Activated naive CD4-positive, alpha-beta T cell treated with anti-CD3 and anti-CD28 coated beads for 36 hours (primary cell): ENCODE measurements around the gene HES5. TPM values are rescaled to one million over a fixed set of nuclear protein-coding genes. Genes with fewer than 3 reads are reported as not detected.

ENCODE experiments used
- CTCF ChIA-PET: fragments of 350-600 bp; sonication (Branson Sonifier 250); formaldehyde crosslinking; loops from one replicate; lab custom pipeline; 2021; ENCODE audit warnings: antibody characterized with exemption; lab: Charles Lee
- DNase-seq: peaks from one replicate; pipeline ENCODE4 v3.0.0-alpha.2; 2020
- H3K27ac Mint-ChIP-seq: one replicate; pipeline ENCODE4 v1.8.0; 2021; ENCODE audit warnings: mild to moderate bottlenecking, mixed read lengths
- H3K27me3 Mint-ChIP-seq: one replicate; pipeline ENCODE4 v1.8.0; 2021; ENCODE audit warnings: low read depth, mixed read lengths
- H3K36me3 Mint-ChIP-seq: one replicate; pipeline ENCODE4 v1.8.0; 2021; ENCODE audit warnings: low read depth, mixed read lengths
- H3K4me1 Mint-ChIP-seq: one replicate; pipeline ENCODE4 v1.8.0; 2021; ENCODE audit warnings: low read depth, mixed read lengths
- H3K4me3 Mint-ChIP-seq: one replicate; pipeline ENCODE4 v1.8.0; 2021; ENCODE audit warnings: mild to moderate bottlenecking, moderate library complexity, mixed read lengths
- H3K9me3 Mint-ChIP-seq: one replicate; pipeline ENCODE4 v1.8.0; 2021; ENCODE audit warnings: mixed read lengths
- intact Hi-C: fragments of 100-400 bp; cut with micrococcal nuclease; formaldehyde crosslinking; loops from one replicate; pipeline ENCODE4 v1.15.1; 2023
- total RNA-seq, 2 experiments: library from RNA; stranded (reverse); gene quantifications; one replicate each; pipeline ENCODE4 v1.2.3, GENCODE V29; 2021

The HES5 gene
- total RNA-seq, 2 experiments from 2014 or later: not detected

DNA sequence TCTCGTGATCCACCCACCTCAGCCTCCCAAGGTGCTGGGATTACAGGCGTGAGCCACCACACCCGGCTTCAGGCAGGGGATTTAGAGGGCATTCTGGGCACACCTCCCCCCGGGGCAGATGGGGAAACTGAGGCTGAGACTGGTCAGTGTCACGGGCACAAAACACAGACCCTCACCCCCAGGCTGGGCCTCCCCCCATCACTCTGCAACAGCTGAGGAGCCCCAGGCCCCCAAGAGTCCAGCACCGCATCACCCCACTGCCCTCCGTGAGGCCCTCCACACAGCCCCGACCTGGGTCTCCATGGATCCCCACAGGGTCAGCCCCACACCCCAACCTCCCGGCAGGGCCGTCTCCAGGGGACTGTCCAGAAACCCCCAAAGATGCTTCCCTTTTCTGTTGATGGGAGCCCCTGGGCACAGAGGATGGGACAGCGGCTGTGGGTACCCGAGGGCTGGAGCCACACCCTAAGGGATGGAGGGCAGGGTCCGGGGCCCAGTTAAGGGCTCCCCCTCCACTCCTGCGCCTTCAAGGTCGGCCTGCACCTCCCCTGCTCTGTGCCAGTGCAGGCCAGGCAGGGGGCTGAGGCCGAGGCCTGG, 37.1 kb upstream of the HES5 start:
- Mint-ChIP-seq H3K27ac (no peak overlapping the region), H3K4me3 (no peak overlapping the region), H3K36me3 (peaks cover 1% of the 10 kb centered on the region), H3K27me3 (no peaks in the 10 kb centered on the region), H3K4me1 (no peaks in the 10 kb centered on the region), H3K9me3 (no peaks in the 10 kb centered on the region)
- intact Hi-C loops: no loop called here
- CTCF ChIA-PET: no interaction called here
- no peak for DNase-seq

- H3K4me3 Mint-ChIP-seq: no peak overlapping the region
- H3K36me3 Mint-ChIP-seq: peaks cover 1% of the 10 kb centered on the region
- no peaks in the 10 kb centered on the region for H3K9me3 Mint-ChIP-seq
- no peaks in the 10 kb centered on the region for H3K4me1 Mint-ChIP-seq
- DNase-seq: no peak
- CTCF ChIA-PET: no interaction called here
- H3K27me3 Mint-ChIP-seq: no peaks in the 10 kb centered on the region
- no peak overlapping the region for H3K27ac Mint-ChIP-seq
- intact Hi-C loops: no loop called here
These were observed 36.3 kb upstream of the HES5 start for GRCh38 chr1:2566101-2567045.

GRCh38 chr1:2564815-2565374, 34.8 kb upstream of the HES5 start:
- CTCF ChIA-PET: interaction anchor here (1.3 kb wide), 1 partner anchor 9 kb away, joined by 3 read pairs; the partner anchor contains the start of gene TNFRSF14
- Mint-ChIP-seq H3K27me3 (no peaks in the 10 kb centered on the region), H3K36me3 (peaks cover 1% of the 10 kb centered on the region), H3K27ac (no peak overlapping the region), H3K4me3 (no peak overlapping the region), H3K9me3 (no peaks in the 10 kb centered on the region), H3K4me1 (no peaks in the 10 kb centered on the region)
- intact Hi-C loops: no loop called here
- no peak for DNase-seq

DNA sequence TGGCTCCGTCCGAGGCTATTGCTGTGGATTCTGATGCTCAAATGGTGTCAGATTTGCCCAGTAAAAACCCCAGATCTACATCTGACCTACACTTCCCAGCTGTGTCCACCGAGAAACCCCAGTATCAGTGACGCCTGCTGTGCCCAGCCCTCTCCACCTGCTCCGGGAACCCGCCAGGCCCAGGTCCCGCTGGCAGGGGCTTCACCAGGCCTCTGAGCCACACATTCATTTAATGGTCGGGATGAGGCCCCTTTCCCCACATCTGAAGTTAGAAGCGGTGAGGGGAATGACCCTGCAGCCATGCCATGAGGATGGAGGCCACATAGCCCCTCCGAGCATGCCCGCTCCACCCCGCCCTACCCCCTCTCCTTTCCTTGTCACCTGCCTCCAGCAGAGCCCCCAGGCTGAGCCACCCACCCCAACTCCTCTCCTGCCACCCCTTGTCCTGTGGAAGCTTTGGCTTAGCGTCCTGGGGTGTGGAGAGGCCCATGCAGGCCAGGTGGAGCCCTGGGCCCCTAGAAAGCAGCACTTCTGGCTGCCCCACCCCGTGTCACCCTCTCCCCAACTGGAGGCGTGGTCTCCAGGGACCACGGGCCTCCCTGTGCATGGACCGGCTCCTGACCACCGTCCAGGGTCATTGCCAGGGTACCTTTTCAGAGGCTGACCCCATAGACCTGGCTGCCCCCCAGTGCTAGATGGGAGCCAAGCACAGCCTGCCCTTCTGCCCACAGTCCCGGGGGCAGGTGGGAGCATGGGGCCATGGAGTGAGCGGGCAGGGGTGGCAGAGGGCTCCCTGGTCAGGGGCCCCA, 34.1 kb upstream of the HES5 start:
- intact Hi-C loops: no loop called here
- CTCF ChIA-PET: interaction anchor here (1.3 kb wide), 1 partner anchor 8 kb away, joined by 3 read pairs; the partner anchor contains the start of gene TNFRSF14
- no peak overlapping the region for H3K27ac Mint-ChIP-seq

DNA sequence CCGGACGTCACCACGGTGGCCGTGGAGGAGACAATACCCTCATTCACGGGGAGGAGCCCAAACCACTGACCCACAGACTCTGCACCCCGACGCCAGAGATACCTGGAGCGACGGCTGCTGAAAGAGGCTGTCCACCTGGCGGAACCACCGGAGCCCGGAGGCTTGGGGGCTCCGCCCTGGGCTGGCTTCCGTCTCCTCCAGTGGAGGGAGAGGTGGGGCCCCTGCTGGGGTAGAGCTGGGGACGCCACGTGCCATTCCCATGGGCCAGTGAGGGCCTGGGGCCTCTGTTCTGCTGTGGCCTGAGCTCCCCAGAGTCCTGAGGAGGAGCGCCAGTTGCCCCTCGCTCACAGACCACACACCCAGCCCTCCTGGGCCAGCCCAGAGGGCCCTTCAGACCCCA, 33.1 kb upstream of the HES5 start:
- no peak overlapping the region for H3K27ac Mint-ChIP-seq
- H3K9me3 Mint-ChIP-seq: no peaks in the 10 kb centered on the region
- peaks cover 4% of the 10 kb centered on the region for H3K36me3 Mint-ChIP-seq
- DNase-seq: no peak
- H3K4me1 Mint-ChIP-seq: peaks cover 6% of the 10 kb centered on the region
- intact Hi-C loops: no loop called here
- no peaks in the 10 kb centered on the region for H3K27me3 Mint-ChIP-seq
- CTCF ChIA-PET: interaction anchor here (1.4 kb wide), 1 partner anchor 22 kb away, joined by 3 read pairs; no protein-coding TSS in a partner anchor
- H3K4me3 Mint-ChIP-seq: no peak overlapping the region

More for the DNA sequence above, 34.1 kb upstream of the HES5 start:
- Mint-ChIP-seq H3K27me3 (no peaks in the 10 kb centered on the region), H3K9me3 (no peaks in the 10 kb centered on the region), H3K4me3 (no peak overlapping the region), H3K4me1 (peaks cover 3% of the 10 kb centered on the region), H3K36me3 (peaks cover 1% of the 10 kb centered on the region)
- no peak for DNase-seq

DNA sequence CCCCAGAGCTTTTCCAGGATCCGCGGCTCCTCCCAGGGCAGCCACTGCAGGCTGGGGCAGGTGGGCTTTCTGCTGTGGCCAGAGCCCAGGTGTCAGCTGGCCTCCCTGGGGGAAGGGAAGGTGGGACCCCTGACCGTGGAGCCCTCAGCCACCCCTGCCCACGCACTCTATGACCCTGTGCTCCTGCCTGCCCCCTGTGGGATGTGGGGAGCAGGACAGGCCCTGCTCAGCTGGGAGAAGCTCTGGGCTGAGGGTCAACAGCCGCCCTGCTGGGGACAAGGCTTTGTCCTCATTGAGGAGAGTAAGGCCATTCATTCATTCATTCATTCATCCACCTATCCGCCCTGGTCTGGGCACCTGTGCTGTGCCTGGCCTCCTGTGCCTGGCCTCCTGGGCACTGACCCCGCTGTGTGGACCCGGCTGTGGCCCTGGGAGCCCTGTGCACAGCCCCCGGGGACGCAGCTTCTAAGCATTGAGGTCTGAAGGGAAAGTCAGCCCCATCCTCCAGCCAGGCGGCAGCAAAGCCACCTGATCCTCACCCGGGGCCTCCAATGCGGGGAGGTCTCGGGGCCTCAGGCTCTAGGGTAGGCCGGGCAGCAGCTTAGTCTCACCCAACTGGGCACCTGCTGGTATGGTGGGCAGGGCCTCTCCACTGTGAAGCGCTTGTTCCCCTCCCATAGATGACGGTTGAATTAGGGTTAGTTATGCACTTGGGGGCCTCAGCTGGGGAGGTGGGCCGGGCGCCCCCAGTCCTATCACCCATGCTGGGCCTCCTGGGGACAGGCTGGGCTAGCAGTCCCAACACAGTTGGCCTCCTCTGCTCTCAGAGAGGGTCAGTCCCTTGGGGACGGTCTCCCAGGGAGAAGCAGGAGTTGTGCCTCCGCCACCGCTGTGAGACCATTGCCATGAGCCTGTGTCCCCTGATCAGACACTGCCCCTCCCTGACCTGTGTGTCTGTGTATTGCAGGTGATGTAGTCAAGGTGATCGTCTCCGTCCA, 32.1 kb upstream of the HES5 start:
- Mint-ChIP-seq H3K36me3 (peaks cover 4% of the 10 kb centered on the region), H3K4me3 (no peak overlapping the region), H3K27ac (no peak overlapping the region), H3K27me3 (no peaks in the 10 kb centered on the region), H3K4me1 (peaks cover 15% of the 10 kb centered on the region), H3K9me3 (no peaks in the 10 kb centered on the region)
- DNase-seq: peak; percentile 38
- CTCF ChIA-PET: interaction anchor here (0.6 to 1.7 kb wide), 10 partner anchors 9 to 149 kb away, joined by 3 to 10 read pairs (median 4); no protein-coding TSS in a partner anchor
- intact Hi-C loops: no loop called here

DNA sequence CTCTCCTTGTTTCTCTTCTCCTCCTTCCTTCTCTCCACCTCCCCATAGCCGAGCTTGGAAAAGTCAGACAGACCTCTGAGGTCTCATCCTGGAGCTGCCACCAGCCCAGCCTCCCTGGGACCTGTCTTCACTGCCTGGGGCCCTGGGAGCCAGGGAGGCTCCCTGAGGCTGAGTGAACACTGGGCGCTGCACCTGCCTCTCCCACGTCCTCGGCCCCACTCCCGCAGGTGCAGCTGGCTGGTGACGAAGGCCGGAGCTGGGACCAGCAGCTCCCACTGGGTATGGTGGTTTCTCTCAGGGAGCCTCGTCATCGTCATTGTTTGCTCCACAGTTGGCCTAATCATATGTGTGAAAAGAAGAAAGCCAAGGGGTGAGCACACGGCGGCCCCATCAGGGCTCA, 31.4 kb upstream of the HES5 start:
- Mint-ChIP-seq H3K27ac (peak overlapping the region; percentile 28), H3K4me3 (no peak overlapping the region), H3K4me1 (peaks cover 18% of the 10 kb centered on the region), H3K9me3 (no peaks in the 10 kb centered on the region), H3K27me3 (no peaks in the 10 kb centered on the region), H3K36me3 (peaks cover 8% of the 10 kb centered on the region)
- intact Hi-C loops: no loop called here
- CTCF ChIA-PET: interaction anchor here (0.6 to 1.7 kb wide), 8 partner anchors 9 to 148 kb away, joined by 3 to 10 read pairs (median 4); no protein-coding TSS in a partner anchor
- DNase-seq: no peak

DNA sequence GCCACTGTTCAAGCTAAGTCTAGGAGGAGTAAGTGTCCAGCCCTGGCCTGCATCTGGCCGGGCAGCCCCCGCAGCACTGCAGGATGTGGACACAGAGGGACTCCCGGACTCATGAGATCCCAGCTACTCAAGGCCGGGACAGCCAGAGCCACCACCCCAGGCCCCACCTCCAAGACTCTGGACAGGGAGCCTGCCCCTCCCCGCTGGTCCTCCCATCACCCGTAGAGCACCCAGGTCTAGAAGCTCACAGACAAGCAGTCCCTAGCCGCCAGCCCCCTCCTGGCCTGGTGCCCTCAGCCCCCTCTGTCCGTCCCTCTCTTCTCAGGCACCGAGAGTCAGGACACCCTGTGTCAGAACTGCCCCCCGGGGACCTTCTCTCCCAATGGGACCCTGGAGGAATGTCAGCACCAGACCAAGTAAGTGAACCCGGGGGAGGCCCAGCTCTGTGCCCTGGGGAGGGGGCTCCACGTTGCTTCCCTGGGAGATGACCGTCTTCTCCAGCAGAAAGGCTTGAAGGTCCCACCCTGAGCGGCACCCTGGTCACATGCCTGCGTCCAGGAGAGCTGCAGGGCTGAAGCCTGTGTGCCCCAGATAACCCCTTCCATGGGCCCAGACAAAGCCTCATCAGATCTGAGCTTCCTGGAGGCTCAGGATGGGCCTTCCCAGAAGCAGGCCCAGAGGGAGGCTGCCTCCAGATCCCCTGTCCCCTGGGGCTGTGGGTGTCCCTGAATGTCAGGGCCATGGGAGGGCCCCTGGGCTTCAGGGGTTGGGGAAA, 30.4 kb upstream of the HES5 start:
- no peak overlapping the region for H3K27ac Mint-ChIP-seq
- intact Hi-C loops: no loop called here

GRCh38 chr1:2559509-2560298, 29.6 kb upstream of the HES5 start:
- H3K4me3 Mint-ChIP-seq: no peak overlapping the region
- DNase-seq: no peak
- peaks cover 27% of the 10 kb centered on the region for H3K4me1 Mint-ChIP-seq
- H3K27ac Mint-ChIP-seq: no peak overlapping the region
- intact Hi-C loops: no loop called here
- H3K36me3 Mint-ChIP-seq: peaks cover 12% of the 10 kb centered on the region
- no peaks in the 10 kb centered on the region for H3K9me3 Mint-ChIP-seq
- no peaks in the 10 kb centered on the region for H3K27me3 Mint-ChIP-seq
- CTCF ChIA-PET: no interaction called here

More for the DNA sequence above, 30.4 kb upstream of the HES5 start:
- H3K36me3 Mint-ChIP-seq: peaks cover 12% of the 10 kb centered on the region
- H3K9me3 Mint-ChIP-seq: no peaks in the 10 kb centered on the region
- H3K4me3 Mint-ChIP-seq: no peak overlapping the region
- no peaks in the 10 kb centered on the region for H3K27me3 Mint-ChIP-seq
- CTCF ChIA-PET: interaction anchor here (1.0 to 1.7 kb wide), 4 partner anchors 17 to 147 kb away, joined by 3 to 10 read pairs (median 4); no protein-coding TSS in a partner anchor
- no peak for DNase-seq
- peaks cover 19% of the 10 kb centered on the region for H3K4me1 Mint-ChIP-seq

DNA sequence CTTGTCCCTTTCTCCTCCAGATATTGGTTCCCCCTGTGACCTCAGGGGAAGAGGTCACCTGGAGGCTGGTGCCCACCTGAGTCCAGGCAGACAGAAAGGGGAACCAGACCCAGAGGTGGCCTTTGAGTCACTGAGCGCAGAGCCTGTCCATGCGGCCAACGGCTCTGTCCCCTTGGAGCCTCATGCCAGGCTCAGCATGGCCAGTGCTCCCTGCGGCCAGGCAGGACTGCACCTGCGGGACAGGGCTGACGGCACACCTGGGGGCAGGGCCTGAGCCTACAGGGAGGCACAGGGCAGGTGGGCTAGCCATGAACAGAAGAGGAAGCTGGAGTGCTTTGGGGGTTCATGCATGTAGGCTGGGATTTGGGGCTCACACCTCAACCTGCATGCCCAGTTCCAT, 28.8 kb upstream of the HES5 start:
- intact Hi-C loops: no loop called here
- Mint-ChIP-seq H3K27ac (peak overlapping the region; percentile 65), H3K27me3 (no peaks in the 10 kb centered on the region), H3K9me3 (no peaks in the 10 kb centered on the region), H3K4me3 (no peak overlapping the region), H3K4me1 (peaks cover 30% of the 10 kb centered on the region), H3K36me3 (peaks cover 12% of the 10 kb centered on the region)
- DNase-seq: no peak
- CTCF ChIA-PET: no interaction called here
